GM23248 (cell line): Measurements from ENCODE around the gene C2CD2. TPM values are rescaled to one million over a fixed set of nuclear protein-coding genes. Genes with fewer than 3 reads are reported as not detected.

Experiments
- DNase-seq: peaks from one replicate; pipeline ENCODE4 v3.0.0-alpha.2; 2015
- H2AFZ ChIP-seq: fragments of 200-600 bp; sonication (generic); 2 replicates; pipeline ENCODE4 v1.6.1; 2016; ENCODE audit warnings: antibody characterized with exemption
- H3F3A ChIP-seq: fragments of 200-600 bp; sonication (generic); 2 replicates; pipeline ENCODE4 v1.6.1; 2016; ENCODE audit warnings: mild to moderate bottlenecking, antibody characterized with exemption, mixed run types; ENCODE audit not compliant: insufficient read depth
- H3K27ac ChIP-seq: fragments of 200-600 bp; sonication (generic); 2 replicates; pipeline ENCODE4 v1.5.1; 2016; ENCODE audit warnings: mild to moderate bottlenecking
- H3K27me3 ChIP-seq: fragments of 200-600 bp; sonication (generic); replicated peaks from 2 replicates; pipeline ENCODE4 v1.6.1; 2016; ENCODE audit warnings: mild to moderate bottlenecking; ENCODE audit not compliant: insufficient read depth
- H3K36me3 ChIP-seq: fragments of 200-600 bp; sonication (generic); 2 replicates; pipeline ENCODE4 v1.6.1; 2016; ENCODE audit warnings: low read depth, mild to moderate bottlenecking
- H3K4me1 ChIP-seq: fragments of 200-600 bp; sonication (generic); 2 replicates; pipeline ENCODE4 v1.6.1; 2016; ENCODE audit warnings: mild to moderate bottlenecking; ENCODE audit not compliant: insufficient read depth
- H3K4me2 ChIP-seq: fragments of 200-600 bp; sonication (generic); one replicate; pipeline ENCODE4 v1.6.1; 2016; ENCODE audit warnings: mild to moderate bottlenecking; ENCODE audit not compliant: unreplicated experiment
- H3K4me3 ChIP-seq: fragments of 200-600 bp; sonication (generic); 2 replicates; pipeline ENCODE4 v1.5.1; 2016; ENCODE audit warnings: mild to moderate bottlenecking
- H3K79me2 ChIP-seq: fragments of 200-600 bp; sonication (generic); 2 replicates; pipeline ENCODE4 v1.6.1; 2016; ENCODE audit warnings: mild to moderate bottlenecking; ENCODE audit not compliant: insufficient read depth
- H3K9ac ChIP-seq: fragments of 200-600 bp; sonication (generic); 2 replicates; pipeline ENCODE4 v1.6.1; 2016; ENCODE audit warnings: mild to moderate bottlenecking
- H3K9me2 ChIP-seq: fragments of 200-600 bp; sonication (generic); 2 replicates; pipeline ENCODE4 v1.6.1; 2016; ENCODE audit warnings: mixed run types, mild to moderate bottlenecking, moderate library complexity; ENCODE audit not compliant: insufficient read depth
- H3K9me3 ChIP-seq: fragments of 200-600 bp; sonication (generic); one replicate; pipeline ENCODE4 v1.6.1; 2017; ENCODE audit warnings: low read depth
- H4K20me1 ChIP-seq: fragments of 200-600 bp; sonication (generic); 2 replicates; pipeline ENCODE4 v1.6.0; 2016; ENCODE audit not compliant: insufficient read depth
- EZH2 ChIP-seq: fragments of 200-600 bp; sonication (generic); IDR thresholded peaks from 2 replicates; pipeline ENCODE4 v1.6.1; 2018; ENCODE audit warnings: antibody characterized with exemption, mild to moderate bottlenecking; ENCODE audit not compliant: insufficient read depth, poor library complexity, severe bottlenecking
- EZH2phosphoT487 ChIP-seq: fragments of 200-600 bp; sonication (generic); IDR thresholded peaks from 2 replicates; pipeline ENCODE4 v1.6.1; 2018; ENCODE audit warnings: antibody characterized with exemption, moderate library complexity, mild to moderate bottlenecking, low read depth; ENCODE audit not compliant: insufficient read depth
- WGBS, 2 experiments: methylation state at CpG; one replicate each; pipeline ENCODE4 v1.1.6; 2015 to 2017; ENCODE audit warnings: low lambda C conversion rate in 2 of 2, low coverage in 1 of 2; ENCODE audit errors: missing lambda C conversion rate in 2 of 2; 5-methylcytosine and 5-hydroxymethylcytosine counted together
- in situ Hi-C: fragments of 300-500 bp; cut with MboI; formaldehyde crosslinking; loops from 2 replicates; pipeline ENCODE4 v1.15.0; 2020
- polyA plus RNA-seq: library from polyadenylated mRNA; unstranded; fragments of >200 nt; fragmentation: Nextera tagmentation; extraction: Ambion mirVana; gene quantifications from 2 replicates; pipeline ENCODE4 v1.2.1, GENCODE V29; 2016
- total RNA-seq: library from RNA; depleted of rRNA; stranded (reverse); fragments of >200 nt; shearing (Covaris generic); gene quantifications from 2 replicates; pipeline ENCODE4 v1.2.3, GENCODE V29; 2014

The C2CD2 gene
- total and polyA plus RNA-seq, 2 experiments from 2014 or later = 7.6 to 12.2 TPM

GRCh38 chr21:41979335-41979734 is 25.5 kb upstream of the C2CD2 start:
- Histone ChIP-seq H3K4me1 (no peaks in the 10 kb centered on the region), H3K9me2 (no peaks in the 10 kb centered on the region), H3K27ac (no peak overlapping the region), H3K79me2 (no peaks in the 10 kb centered on the region), H3K9ac (no peak overlapping the region), H3K9me3 (no peaks in the 10 kb centered on the region), H3K4me2 (no peak overlapping the region), H3K36me3 (no peaks in the 10 kb centered on the region), H3K27me3 (no peaks in the 10 kb centered on the region), H2AFZ (no peak overlapping the region), H3F3A (no peaks in the 10 kb centered on the region), H3K4me3 (no peak overlapping the region), H4K20me1 (no peaks in the 10 kb centered on the region)
- 76 to 82% methylated on average over 4 of the region's 4 CpGs for WGBS, 2 experiments
- DNase-seq = no peak
- TF ChIP-seq EZH2 = no peak
- no peak for TF ChIP-seq EZH2phosphoT487
- in situ Hi-C loops = no loop called here

GRCh38 chr21:41977034-41977950 is 23.5 kb upstream of the C2CD2 start:
- in situ Hi-C loops = no loop called here

DNA sequence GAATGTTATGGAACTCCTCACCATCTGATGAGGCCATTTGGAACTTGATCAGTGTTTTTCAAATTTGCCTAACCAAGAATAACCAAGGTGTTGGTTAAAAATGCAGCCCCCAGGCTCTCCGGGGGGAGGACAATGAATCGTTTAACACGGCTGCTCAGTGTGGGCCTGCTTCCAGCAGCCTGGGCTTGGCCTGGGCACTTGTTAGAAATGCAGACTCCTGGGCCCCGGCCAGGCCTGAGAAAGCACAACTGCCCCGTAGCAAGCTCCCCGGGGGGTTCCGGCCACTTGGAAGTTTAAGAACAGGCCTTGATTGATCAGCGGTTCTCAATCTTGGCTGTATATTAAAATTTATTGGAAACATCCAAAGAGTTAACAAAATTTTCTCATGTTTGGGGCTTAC is 22.8 kb upstream of the C2CD2 start:
- in situ Hi-C loops = no loop called here
- no peak overlapping the region for H3K4me3 ChIP-seq

More at GRCh38 chr21:41977034-41977950, 23.5 kb upstream of the C2CD2 start:
- no peak overlapping the region for H3K4me3 ChIP-seq
- no peaks in the 10 kb centered on the region for H3K9me3 ChIP-seq
- no peaks in the 10 kb centered on the region for H3F3A ChIP-seq
- no peak overlapping the region for H2AFZ ChIP-seq
- H3K36me3 ChIP-seq = no peaks in the 10 kb centered on the region
- H3K27ac ChIP-seq = no peak overlapping the region
- TF ChIP-seq EZH2phosphoT487 (no peak), EZH2 (no peak)
- no peaks in the 10 kb centered on the region for H4K20me1 ChIP-seq
- H3K9me2 ChIP-seq = no peaks in the 10 kb centered on the region
- no peaks in the 10 kb centered on the region for H3K4me1 ChIP-seq
- no peak overlapping the region for H3K4me2 ChIP-seq
- no peaks in the 10 kb centered on the region for H3K79me2 ChIP-seq
- no peak overlapping the region for H3K9ac ChIP-seq
- H3K27me3 ChIP-seq = no peaks in the 10 kb centered on the region
- WGBS, 2 experiments = 76 to 81% methylated on average over 17 of the region's 17 CpGs
- DNase-seq = no peak

GRCh38 chr21:41975391-41976272 is 21.8 kb upstream of the C2CD2 start:
- no peaks in the 10 kb centered on the region for H3K9me3 ChIP-seq
- no peaks in the 10 kb centered on the region for H3K79me2 ChIP-seq
- H3K4me3 ChIP-seq = no peak overlapping the region
- no peak overlapping the region for H2AFZ ChIP-seq
- H3K36me3 ChIP-seq = no peaks in the 10 kb centered on the region
- H3K27ac ChIP-seq = no peak overlapping the region
- no peak overlapping the region for H3K4me2 ChIP-seq
- H3K27me3 ChIP-seq = no peaks in the 10 kb centered on the region
- no peaks in the 10 kb centered on the region for H4K20me1 ChIP-seq
- H3K4me1 ChIP-seq = no peaks in the 10 kb centered on the region
- DNase-seq = peak; percentile 6
- H3K9ac ChIP-seq = no peak overlapping the region
- WGBS, 2 experiments = 83 to 85% methylated on average over 16 to 17 of the region's 17 CpGs
- H3F3A ChIP-seq = no peaks in the 10 kb centered on the region
- no peak for TF ChIP-seq EZH2
- TF ChIP-seq EZH2phosphoT487 = no peak
- in situ Hi-C loops = no loop called here
- no peaks in the 10 kb centered on the region for H3K9me2 ChIP-seq

More for the DNA sequence above, 22.8 kb upstream of the C2CD2 start:
- no peaks in the 10 kb centered on the region for H3K27me3 ChIP-seq
- H3K36me3 ChIP-seq = no peaks in the 10 kb centered on the region
- DNase-seq = no peak
- no peaks in the 10 kb centered on the region for H3K9me3 ChIP-seq
- no peak overlapping the region for H3K27ac ChIP-seq
- no peaks in the 10 kb centered on the region for H4K20me1 ChIP-seq
- no peak overlapping the region for H2AFZ ChIP-seq
- no peak overlapping the region for H3K4me2 ChIP-seq
- no peaks in the 10 kb centered on the region for H3K9me2 ChIP-seq
- H3K79me2 ChIP-seq = no peaks in the 10 kb centered on the region
- TF ChIP-seq EZH2 (no peak), EZH2phosphoT487 (no peak)
- H3K4me1 ChIP-seq = no peaks in the 10 kb centered on the region
- no peaks in the 10 kb centered on the region for H3F3A ChIP-seq
- WGBS, 2 experiments = 91 to 92% methylated on average over 8 of the region's 8 CpGs
- H3K9ac ChIP-seq = no peak overlapping the region
